GM21526 (cell line): ENCODE results near the gene ZBTB11.
A peak's percentile ranks its signal among the peaks of the same experiment; 100 is the strongest.
"Not testable (repeated sequence)": the region's sequence is repeated elsewhere in the genome, so short reads cannot be mapped to it uniquely, and the experiment has no call there.

Experiments used
- ATAC-seq: cut with Tn5 transposase; IDR thresholded peaks from one replicate; pipeline ENCODE4 v1.9.1; 2021; ENCODE audit warnings: moderate library complexity; ENCODE audit not compliant: unreplicated experiment, low FRiP score

ZBTB11 gene

DNA sequence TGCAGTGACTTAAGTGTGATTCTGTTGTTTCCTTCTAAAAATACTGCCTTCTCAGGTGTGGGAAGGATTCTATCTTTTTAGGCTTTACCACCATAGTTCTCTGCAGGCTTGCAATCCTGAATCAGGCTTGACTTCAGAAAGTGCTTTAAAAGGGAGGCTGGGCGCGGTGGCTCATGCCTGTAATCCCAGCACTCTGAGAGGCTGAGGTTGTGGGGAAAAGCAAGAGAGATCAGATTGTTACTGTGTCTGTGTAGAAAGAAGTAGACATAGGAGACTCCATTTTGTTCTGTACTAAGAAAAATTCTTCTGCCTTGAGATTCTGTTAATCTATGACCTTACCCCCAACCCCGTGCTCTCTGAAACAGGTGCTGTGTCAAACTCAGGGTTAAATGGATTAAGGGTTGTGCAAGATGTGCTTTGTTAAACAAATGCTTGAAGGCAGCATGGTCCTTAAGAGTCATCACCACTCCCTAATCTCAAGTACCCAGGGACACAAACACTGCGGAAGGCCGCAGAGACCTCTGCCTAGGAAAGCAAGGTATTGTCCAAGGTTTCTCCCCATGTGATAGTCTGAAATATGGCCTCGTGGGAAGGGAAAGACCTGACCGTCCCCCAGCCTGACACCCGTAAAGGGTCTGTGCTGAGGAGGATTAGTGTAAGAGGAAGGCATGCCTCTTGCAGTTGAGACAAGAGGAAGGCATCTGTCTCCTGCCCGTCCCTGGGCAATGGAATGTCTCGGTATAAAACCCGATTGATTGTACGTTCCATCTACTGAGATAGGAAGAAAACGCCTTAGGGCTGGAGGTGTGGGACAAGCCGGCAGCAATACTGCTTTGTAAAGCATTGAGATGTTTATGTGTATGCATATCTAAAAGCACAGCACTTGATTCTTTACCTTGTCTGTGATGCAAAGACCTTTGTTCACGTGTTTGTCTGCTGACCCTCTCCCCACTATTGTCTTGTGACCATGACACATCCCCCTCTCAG, 15.0 kb upstream of the ZBTB11 start:
- ATAC-seq = not testable (repeated sequence)

DNA sequence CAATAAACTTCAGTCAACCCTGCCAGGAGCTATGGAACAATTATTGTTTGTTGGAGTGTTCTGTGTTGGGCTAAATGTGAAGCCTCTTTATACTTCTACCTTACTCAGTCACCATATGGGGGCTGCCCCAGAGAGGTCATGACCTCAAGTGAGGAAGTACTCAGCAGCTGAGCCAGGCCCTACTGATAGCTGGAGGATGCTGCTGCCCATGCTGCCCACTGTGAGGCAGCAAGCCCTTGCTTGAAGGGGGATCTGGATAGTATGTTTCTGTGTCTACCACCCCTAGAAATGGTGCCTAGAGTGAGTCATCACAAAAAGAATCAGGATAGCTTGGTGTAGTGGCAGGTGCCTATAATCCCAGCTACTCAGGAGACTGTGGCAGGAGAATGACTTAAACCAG, 14.0 kb upstream of the ZBTB11 start:
- ATAC-seq = peak; percentile 41

DNA sequence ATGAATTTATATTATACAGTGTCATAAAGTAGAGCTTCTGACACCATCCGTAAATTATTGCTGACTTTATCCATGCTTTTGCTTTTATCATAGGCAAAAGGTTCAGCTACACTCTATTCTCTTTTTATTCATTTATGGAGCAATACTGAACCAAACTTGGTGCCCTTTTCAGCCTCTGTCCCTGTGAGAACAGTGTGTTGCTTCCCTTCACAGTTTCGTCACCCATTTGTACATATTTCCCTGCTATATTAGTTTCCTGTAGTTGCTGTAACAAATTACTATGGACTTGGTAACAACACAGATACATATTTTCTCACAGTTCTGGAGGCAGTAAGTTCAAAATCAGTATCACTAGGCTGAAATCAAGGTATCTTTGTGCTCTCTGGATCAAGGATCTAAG, 12.4 kb upstream of the ZBTB11 start:
- no peak for ATAC-seq

DNA sequence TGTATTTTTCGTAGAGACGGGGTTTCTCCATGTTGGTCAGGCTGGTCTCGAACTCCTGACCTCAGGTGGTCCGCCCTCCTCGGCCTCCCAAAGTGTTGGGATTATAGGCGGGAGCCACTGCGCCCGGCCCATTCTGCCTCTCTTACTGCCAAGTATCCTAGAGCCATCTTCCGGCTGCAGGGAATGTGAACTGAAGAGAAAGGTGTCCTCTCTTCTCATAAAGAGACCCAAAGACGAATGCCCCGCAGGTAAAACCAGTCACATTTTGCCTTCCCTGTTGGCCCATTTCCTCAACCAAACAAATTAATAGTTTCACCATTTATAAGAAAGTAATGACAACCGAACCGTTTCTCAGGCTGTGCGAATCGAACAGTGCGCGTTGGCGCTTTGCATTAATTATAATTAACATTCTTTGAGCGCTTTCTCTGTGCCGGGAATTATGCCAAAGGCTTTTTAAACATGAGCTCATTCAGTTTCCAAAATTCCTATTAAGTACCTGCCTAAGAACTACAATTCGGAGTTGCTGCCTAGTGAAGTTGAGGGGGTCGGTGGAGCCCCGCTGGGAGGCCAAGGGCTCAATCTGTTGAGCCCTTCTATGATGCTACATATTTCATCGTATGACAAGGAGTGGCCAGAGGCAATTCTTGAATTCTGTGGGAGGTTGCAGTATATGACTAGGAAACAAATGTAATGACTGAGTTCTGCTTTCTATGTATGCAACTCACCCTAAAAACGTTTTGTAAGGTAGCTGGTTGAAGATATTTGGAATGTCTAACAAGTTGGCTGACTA, 10.4 kb upstream of the ZBTB11 start:
- no peak for ATAC-seq

DNA sequence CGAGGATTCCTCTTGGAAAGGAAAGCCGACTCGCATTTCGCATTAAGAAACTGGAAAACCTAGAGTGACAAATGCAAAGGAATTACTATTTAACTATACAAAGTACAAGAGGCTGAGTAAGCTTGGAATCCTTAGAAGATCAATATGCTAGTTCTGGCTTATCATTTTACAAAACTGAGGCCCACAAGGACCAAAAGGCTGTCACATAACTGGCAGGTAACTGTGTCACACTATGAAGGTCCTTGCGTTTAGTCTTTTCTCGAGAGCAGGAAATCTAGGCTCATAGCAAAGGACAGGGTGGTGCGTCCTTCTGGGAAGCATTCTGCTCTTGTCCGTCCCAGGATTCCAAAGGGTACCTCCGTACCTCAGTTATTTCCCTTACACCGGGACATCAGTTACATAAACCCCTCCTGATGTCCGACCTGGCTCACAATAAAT, 9.0 kb upstream of the ZBTB11 start:
- ATAC-seq = no peak

DNA sequence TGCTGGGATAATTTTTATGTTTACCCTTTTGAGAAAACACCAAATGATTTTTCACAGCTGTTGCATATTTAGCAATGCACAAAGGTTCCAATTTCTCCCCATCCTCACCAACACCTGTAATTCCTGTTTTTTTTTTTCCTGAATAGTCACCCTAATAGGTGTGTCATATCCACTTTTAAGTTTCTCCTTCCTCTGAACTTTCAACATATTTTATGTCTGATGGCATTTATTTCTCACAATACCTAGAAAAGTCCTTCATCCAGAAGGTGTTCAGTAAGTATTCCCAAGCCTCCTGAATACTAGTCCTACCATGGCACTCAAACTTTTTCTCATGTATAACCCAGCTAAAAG, 8.1 kb upstream of the ZBTB11 start:
- ATAC-seq = no peak

DNA sequence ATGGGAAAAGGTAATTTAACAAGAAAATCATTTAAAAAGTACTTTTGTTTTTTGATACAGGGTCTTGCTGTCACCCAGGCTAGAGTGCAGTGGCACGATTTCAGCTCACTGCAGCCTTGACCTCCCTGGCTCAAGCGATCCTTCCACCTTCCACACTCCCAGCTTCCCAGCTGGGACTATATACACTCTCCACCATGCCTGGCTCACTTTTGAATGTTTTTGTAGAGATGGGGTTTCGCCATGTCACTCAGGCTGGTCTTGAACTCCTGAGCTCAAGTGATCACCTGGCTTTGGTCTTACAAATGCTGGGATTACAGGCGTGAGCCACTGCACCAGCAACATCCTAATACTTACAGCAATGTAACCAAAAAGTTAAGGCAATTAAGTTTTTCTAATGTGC, 3.5 kb upstream of the ZBTB11 start:
- ATAC-seq = no peak

DNA sequence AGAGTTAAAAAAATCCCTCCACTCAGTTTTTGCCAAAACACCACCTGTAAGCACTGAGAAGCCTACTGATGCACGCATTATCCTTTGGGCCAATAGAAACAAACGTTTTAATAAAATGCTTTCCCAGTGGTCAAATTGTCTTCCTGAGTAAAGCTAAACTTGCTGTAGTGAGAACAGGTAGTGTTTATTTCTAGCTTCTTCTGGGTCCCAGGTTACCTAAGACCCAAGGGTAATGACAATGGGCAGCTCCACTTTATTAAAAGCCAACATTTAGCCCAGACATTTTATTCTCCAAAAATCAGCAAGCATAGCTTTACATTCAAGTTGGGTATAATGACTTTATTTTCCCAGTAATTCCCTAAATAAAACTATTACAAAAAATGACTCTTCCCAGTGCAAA, 1.9 kb upstream of the ZBTB11 start:
- ATAC-seq = not testable (repeated sequence)

DNA sequence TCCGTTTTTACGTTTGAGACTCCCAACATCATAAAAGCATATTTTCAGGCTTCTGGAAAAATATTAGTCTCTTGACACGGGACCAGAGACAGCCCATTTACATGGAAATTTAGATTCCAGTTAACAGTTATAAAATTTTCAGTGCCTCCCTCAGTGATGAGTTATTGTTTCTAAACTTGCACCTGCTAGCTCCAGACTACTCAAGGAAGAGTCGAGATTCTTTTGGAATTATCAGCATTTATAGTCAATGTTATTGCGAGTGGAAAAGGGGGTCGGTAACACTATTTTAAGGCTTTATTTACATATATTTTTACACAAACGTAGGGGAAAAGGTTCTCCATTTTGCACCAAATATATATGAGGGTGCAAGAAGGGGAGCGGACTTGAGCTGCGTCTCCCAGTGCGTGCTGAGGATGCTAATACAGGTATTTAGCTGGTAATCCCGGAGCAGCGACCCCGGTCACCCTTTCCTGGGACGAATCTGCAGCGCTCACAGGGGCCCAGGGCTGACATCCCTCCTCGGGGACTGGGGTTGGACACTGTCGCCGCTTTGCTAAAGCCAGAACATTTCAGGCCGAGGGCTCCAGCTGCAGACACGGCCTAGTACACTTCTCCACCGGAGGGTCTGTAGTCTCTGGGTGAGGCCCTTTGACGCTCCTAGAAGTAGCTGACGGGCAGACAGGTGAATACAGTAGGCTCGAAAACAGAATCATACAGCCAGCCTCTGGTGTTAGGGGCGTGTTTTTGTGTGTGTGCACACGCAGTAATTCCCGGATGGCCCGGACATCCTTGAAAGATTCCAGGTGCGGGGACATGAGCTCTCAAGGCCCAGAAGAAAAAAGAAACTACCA, 729 bp upstream of the ZBTB11 start:
- ATAC-seq = no peak

DNA sequence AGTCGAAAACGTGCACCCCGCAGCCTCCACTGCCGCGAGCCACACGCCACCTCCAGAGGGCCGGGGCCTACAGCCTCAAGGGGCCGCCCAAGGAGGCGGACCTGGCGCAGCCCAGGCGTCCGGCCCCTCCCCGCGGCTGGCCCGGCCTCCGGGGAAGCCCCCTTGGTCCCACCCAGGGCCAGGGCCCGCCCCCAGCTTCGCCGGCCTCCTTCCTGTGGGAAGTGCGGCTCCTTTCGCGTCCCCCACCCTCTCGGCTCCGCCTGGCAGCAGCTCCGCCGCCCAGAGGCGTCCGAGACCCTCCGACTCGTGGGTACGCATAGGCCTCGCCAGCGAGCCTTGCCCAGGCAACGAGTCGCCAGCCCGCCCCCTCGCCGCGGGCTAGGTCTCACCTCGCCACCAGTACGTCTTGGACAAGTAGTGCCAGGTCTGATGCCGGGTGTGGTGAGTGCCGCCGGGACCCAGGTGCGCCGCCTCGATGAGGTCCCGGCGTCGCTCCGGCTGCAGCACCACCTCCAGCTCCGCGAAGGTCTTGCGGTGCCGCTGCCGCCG, 642 bp downstream of the ZBTB11 start:
- peak; percentile 82 for ATAC-seq

DNA sequence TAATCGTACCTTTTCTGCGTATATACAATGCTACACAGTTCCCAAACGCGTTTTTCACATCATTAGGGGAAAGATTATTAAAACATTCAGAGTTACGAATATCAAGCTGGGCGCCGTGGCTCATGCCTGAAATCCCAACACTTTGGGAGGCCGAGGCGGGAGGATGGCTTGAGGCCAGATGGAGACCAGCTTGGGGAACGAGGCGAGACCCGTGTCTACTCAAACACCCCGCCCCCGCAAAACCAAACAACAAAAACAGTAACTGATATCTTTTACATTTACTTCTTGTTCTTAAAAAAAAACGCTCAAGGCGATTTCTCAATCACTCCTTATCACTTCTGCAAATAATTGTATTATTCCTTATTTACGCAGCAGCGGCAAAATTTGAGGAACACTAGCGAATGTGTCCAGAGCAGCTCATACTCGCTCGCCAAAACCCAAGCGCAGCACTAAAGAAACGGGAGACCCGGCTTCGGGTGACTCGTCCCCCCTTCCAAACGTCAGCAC, 1.2 kb downstream of the ZBTB11 start:
- ATAC-seq = no peak

DNA sequence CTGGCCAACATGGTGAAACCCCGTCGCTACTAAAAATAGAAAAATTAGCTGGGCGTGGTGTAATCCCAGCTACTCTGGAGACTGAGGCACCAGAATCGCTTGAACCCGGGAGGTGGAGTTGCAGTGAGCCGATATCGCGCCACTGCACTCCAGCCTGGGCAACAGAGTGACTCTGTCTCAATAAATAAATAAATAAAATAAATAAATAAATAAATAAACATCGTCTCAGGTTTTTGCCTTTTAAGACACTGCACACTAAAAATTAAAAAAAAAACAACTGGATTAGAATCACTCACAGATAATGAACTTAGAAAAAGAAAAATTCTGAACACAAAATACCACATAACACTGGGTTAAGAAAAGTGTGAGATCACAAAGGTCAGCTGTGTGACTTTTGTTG, 2.4 kb downstream of the ZBTB11 start:
- no peak for ATAC-seq

DNA sequence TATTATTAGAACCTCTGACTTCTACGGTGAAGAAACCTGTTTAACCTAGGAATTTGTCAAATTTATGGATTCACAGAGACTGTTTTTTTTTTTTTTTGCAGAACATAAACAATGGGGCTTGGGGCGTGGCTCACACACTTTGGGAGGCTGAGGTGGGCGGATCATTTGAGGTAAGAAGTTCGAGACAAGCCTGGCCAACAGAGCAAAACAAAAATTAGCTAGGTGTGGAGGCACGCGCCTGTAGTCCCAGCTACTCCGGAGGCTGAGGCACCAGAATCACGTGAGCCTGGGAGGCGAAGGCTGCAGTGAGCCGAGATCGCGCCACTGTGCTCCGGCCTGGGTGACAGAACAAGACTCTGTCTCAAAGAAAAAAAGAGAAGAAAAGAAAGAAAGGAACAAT, 3.0 kb downstream of the ZBTB11 start:
- ATAC-seq = no peak

DNA sequence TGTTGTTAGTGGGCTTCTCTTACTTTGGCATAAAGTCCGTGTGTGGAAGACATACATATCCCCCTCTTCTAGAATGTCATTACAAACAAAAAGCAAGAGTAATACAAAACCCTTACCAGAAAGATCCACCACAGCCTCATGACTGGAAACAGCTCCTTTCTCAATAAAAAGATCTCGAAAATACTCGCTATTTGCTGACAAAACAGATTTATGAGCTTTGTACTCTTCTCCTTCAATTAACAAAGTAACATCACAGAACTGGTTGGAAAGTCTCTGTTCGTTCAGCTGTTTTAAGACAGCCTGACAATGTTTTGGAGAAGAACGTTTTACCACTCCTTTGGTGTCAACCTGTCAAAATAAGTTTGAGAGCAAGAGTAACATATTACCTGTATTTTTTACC, 5.9 kb downstream of the ZBTB11 start:
- ATAC-seq = no peak

DNA sequence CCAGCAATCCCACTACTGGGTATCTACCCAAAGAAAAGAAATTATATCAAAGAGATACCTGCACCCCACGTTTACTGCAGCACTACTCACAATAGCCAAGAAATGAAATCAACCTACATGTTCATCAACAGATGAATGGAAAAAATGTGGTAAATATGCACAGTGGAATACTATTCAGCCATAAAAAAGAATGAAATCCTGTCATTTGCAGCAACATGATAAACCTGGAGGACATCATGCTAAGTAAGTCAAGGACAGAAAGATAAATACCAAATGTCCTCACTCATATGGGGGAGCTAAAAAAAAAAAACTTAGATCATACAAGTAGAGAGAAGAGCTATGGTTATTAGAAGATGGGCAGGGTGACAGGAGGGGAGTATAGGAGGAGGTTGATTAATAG, 9.1 kb downstream of the ZBTB11 start:
- ATAC-seq = no peak

DNA sequence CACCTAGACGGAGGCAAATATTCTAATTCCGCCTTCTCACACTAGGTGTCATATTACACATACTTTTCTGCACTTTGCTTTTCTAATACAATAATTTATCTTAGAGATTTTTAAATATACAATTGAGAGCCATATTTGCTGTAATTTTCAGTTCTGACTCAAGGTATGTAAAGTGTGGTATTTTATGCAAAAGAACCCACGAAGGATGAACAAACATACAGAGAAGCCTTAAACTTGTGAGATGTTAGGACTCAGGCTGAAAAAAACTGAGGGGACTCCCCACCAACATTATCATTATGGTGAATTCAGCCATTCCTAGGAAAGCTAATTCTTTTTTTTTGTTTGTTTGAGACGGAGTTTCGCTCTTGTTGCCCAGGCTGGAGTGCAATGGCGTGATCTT, 9.6 kb downstream of the ZBTB11 start:
- ATAC-seq = no peak

DNA sequence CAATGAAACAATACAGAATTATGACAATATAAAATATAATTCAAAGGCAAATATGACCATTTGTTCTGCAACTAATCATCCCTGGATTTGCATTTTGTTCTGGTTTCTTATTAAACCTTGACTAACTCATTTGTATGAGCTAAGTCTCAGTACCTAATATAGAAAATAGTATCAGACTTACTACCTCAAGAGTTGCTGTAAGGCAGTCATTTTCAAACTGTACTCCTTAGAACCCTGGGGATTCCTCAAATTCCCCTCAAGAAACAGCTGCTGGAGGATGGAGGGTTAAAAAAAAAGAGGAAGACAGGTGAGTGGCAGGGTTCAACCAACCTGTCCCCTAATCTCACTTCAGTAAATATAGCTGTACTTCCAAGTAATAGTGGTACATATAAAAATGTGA, 11.1 kb downstream of the ZBTB11 start:
- ATAC-seq = no peak

DNA sequence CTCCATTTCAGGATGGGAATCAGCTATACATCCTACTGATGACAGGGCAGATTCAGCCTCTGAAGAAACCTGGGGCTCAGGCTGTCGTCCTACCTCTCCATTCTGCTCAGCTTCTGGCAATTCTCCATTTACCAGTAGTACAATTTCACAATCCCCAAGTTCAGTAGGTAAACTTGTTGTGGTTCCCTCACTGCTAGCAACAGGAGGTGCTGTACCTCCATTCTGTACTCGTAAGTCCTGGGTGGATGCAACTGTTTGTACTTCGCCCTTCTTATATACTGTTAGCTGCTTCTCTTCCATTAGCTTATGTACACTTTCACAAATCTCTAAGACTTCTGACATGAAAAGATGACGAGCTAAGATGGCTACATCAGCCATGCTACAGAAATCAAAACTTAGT, 11.6 kb downstream of the ZBTB11 start:
- no peak for ATAC-seq

DNA sequence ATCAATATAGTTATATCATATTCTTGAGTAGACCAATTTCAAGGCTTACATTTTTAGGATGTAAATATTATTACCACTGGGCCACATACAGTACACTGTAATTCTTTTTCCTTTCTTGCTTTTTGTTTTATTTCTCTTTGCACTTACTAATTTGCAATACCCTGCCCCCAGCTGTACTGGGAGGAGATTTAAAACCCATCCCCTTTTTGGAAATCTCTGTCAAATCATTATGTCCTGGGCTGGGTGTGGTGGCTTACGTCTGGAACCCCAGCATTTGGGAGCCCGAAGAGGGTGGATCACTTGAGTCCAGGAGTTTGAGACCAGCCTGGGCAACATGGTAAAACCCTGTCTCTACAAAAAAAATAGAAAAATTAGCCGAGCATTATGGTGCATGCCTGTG, 16.2 kb downstream of the ZBTB11 start:
- ATAC-seq = no peak

DNA sequence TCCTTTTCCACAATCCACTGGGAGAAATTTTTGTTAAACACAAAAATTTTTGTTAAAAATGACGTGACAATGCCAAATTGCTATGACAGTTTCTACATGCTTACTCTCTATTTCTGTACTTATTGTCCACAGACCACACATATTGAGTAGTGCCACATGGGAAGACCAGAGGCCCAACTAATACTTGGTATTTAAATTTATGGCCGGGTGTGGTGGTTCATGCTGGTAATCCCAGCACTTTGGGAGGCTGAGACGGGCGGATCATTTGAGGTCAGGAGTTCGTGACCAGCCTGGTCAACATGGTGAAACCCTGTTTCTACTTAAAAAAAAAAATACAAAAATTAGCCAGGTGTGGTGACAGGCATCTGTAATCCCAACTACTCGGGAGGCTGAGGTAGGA, 20.3 kb downstream of the ZBTB11 start:
- no peak for ATAC-seq
